ENCODE measurements around the gene TEKT3.

Gene TEKT3

DNA sequence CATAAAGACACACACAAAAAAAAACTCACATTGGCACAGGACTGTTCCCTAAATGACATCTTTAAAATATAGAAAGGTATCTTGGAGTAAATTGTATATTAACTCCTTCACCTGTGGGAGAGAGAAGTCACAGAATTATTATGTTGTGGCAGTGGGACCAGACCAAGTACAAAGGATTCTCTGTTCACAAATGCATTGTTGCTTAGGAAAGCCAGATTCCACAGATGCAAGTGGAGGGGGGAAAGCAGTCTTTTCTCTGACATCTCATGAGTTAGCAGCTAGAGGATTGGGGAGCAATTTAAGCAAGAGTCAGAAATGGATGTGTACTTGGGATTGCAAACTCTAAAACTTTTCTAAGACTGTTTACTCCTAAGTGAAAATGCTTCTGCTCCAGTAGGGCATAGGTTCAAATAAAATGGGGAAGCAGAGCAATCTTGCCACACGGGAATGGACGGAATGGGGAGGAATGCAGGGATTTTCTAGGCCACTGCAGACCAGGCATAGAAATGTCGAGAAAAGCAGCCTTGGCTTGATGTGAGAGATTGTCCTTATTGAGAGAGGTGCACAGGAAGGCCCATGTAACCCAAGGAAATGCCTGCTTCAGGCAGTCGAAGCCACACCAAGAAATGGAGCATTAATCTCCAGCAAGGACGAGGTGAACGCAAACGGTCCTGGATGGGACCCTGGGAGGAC lies 72.2 kb downstream of the TEKT3 start:
- no peak overlapping the region for H3K9ac ChIP-seq (ENCODE audit: low read length)
- no peaks in the 10 kb centered on the region for H3K27me3 ChIP-seq (ENCODE audit: control insufficient read depth, insufficient read depth, low read length)
- H3K4me1 ChIP-seq (ENCODE audit: control insufficient read depth, insufficient read depth, low read length), result no peaks in the 10 kb centered on the region
- H3K36me3 ChIP-seq (ENCODE audit: control insufficient read depth, insufficient read depth, low read length), result no peaks in the 10 kb centered on the region
- H3K27ac ChIP-seq (ENCODE audit: low read depth, low read length), result no peak overlapping the region
- no peak overlapping the region for H3K4me3 ChIP-seq (ENCODE audit: low read length)

DNA sequence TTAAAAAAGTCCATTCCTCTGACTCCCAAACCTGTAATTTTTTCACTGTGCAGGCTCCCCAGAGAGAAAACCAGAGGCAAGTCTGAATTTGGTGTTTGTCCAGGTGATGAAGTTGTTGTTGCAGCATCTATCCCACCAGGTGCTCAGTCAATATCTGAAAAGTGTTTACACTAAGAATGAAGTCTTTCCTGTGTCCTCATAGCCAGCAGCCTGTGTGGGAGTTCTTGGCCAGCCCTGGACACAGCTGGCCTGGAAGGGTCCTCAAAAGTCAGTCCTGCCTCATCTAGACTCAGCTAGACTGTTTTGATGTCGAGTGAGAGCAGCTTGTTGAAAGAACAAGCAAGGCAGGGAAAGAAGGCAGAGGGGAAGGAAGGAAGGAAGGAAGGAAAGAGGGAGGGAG lies 72.9 kb downstream of the TEKT3 start:
- no peaks in the 10 kb centered on the region for H3K27me3 ChIP-seq (ENCODE audit: control insufficient read depth, insufficient read depth, low read length)
- no peaks in the 10 kb centered on the region for H3K36me3 ChIP-seq (ENCODE audit: control insufficient read depth, insufficient read depth, low read length)
- H3K27ac ChIP-seq (ENCODE audit: low read depth, low read length), result no peak overlapping the region
- no peak overlapping the region for H3K9ac ChIP-seq (ENCODE audit: low read length)
- no peak overlapping the region for H3K4me3 ChIP-seq (ENCODE audit: low read length)
- H3K4me1 ChIP-seq (ENCODE audit: control insufficient read depth, insufficient read depth, low read length), result peaks cover 3% of the 10 kb centered on the region

DNA sequence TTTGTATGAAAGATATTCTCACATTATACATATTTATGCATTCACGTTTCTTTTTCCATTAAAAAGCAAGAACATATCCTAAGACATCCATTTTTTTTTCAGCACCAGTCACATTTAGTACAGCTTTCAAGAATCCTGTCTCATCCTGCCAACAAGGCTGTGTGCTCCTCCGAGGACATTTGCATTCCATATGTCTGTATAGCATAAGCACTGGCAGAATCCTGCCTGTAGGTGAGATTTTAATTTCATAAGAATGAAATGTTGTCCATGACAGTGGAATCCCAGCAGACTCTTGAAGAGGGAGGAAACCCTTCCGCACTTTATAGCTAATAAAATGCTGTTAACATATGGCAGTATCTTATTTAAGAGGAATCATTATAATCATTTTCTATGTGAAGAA lies 73.4 kb downstream of the TEKT3 start:
- H3K4me3 ChIP-seq (ENCODE audit: low read length), result no peak overlapping the region
- H3K27me3 ChIP-seq (ENCODE audit: control insufficient read depth, insufficient read depth, low read length), result no peaks in the 10 kb centered on the region
- H3K4me1 ChIP-seq (ENCODE audit: control insufficient read depth, insufficient read depth, low read length), result peaks cover 3% of the 10 kb centered on the region
- H3K36me3 ChIP-seq (ENCODE audit: control insufficient read depth, insufficient read depth, low read length), result no peaks in the 10 kb centered on the region
- no peak overlapping the region for H3K9ac ChIP-seq (ENCODE audit: low read length)
- H3K27ac ChIP-seq (ENCODE audit: low read depth, low read length), result no peak overlapping the region

DNA sequence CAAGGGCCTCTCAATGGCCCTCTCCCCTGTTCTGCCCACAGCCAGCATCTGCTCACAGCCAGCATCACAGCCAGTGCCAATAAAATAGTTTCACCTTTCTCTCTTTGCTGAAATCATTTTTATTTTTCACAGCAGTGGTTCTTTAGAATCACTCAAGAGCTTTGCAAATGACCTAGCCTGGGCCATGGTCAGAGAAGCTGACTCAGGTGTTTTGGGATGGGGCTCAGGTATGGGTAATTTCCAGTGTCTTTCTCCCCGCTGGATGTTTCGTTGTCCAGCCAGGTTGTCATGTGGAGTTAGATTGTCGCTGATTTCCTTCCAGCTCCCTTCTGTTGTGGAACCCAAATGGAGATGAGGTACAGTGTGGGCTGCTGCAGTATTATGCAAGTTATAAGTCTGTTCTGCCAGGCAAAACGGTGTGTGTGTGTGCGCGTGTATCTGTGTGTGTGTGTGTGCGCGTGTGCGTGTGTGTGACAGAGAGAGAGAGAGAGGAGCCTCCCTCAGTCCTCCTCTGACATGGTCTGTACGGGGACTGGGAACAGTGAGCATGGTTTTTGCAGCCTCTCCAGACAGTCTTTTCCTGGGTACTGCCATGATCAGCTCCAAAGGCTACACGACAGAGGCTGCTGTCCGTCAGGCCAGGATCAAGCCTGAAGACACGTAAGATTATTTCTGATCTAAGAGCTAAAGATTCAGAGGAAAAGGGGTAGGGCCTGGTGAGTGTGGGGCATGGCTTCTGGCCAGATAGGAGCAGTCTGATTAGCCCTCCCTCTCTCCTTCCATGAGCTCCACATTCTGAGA lies 74.9 kb downstream of the TEKT3 start:
- Histone ChIP-seq H3K36me3 (ENCODE audit: control insufficient read depth, insufficient read depth, low read length) (no peaks in the 10 kb centered on the region), H3K9ac (ENCODE audit: low read length) (no peak overlapping the region), H3K4me3 (ENCODE audit: low read length) (no peak overlapping the region), H3K4me1 (ENCODE audit: control insufficient read depth, insufficient read depth, low read length) (peaks cover 3% of the 10 kb centered on the region), H3K27me3 (ENCODE audit: control insufficient read depth, insufficient read depth, low read length) (no peaks in the 10 kb centered on the region), H3K27ac (ENCODE audit: low read depth, low read length) (no peak overlapping the region)

DNA sequence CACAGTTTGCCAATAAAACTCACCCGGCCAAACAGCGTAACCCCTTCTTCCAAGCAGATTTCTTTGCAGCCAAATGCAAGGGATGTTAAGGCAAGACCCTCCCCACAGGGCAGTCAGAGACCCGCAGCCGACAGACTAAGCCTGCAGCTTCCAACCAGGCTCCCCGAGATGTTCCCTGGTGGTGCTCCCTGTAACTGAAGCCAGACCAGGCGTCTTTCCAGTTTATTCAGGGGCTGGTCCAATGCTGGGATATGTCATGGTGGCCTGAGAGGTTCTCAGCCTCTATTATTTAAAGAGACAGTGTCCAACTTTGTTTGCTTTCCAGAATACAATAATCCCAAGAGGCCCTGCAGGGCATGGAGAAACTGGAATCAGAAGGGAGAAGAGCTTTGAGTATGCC lies 76.3 kb downstream of the TEKT3 start, which contains the start of gene PMP22:
Gene PMP22, minus strand, starts transcription at position 196 of the 400 bp plus-strand sequence. CDS start 4,599 bp downstream, outside the sequence.
- H3K4me1 ChIP-seq (ENCODE audit: control insufficient read depth, insufficient read depth, low read length), result peaks cover 3% of the 10 kb centered on the region
- H3K4me3 ChIP-seq (ENCODE audit: low read length), result peak within 1 kb of the TSS; percentile 91
- no peaks in the 10 kb centered on the region for H3K36me3 ChIP-seq (ENCODE audit: control insufficient read depth, insufficient read depth, low read length)
- H3K9ac ChIP-seq (ENCODE audit: low read length), result no peak within 1 kb of the TSS
- no peaks in the 10 kb centered on the region for H3K27me3 ChIP-seq (ENCODE audit: control insufficient read depth, insufficient read depth, low read length)
- peak within 1 kb of the TSS; percentile 94 for H3K27ac ChIP-seq (ENCODE audit: low read depth, low read length)

DNA sequence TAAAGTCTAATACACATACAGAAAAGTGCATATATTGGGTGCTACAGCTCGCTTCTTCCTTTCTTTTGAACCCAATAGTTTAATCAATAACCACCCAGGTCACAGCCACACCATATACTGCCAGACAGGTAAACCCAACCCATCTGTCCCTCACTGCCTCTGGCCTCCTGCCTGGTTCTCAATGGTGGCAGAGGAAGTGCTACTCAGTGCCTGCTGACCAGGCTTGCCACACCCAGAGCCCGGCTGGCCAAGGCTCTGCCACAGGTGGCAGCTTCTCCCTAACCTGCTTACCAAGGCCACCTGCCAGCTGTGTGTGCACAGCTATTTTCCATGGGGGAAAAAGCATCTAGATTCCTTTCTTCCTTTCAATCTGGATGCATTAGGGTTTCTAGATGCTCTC lies 76.9 kb downstream of the TEKT3 start:
- H3K4me3 ChIP-seq (ENCODE audit: low read length), result peak overlapping the region; percentile 91
- H3K36me3 ChIP-seq (ENCODE audit: control insufficient read depth, insufficient read depth, low read length), result no peaks in the 10 kb centered on the region
- H3K27ac ChIP-seq (ENCODE audit: low read depth, low read length), result peak overlapping the region; percentile 94
- H3K4me1 ChIP-seq (ENCODE audit: control insufficient read depth, insufficient read depth, low read length), result peaks cover 3% of the 10 kb centered on the region
- H3K27me3 ChIP-seq (ENCODE audit: control insufficient read depth, insufficient read depth, low read length), result no peaks in the 10 kb centered on the region
- H3K9ac ChIP-seq (ENCODE audit: low read length), result no peak overlapping the region

DNA sequence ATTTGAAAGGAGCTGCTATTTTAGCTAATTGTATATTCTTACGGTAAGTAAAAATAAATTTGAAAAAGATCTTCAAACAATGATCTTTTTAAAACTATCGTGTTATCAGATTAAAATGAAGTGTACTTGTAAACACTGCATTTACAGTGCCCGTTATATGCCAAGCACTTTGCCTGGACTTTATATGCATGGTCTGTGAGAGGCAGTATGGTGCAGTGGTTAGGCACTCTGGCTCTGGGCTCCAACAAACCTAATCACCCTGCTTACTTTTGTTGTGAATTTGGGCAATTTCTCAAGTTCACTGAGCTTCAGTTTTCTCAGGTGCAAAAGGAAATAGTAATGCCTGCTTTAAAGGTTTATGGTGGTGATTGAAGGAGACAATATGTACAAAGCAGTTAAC lies 77.7 kb downstream of the TEKT3 start:
- Histone ChIP-seq H3K27me3 (ENCODE audit: control insufficient read depth, insufficient read depth, low read length) (no peaks in the 10 kb centered on the region), H3K36me3 (ENCODE audit: control insufficient read depth, insufficient read depth, low read length) (peaks cover 7% of the 10 kb centered on the region), H3K9ac (ENCODE audit: low read length) (no peak overlapping the region), H3K4me1 (ENCODE audit: control insufficient read depth, insufficient read depth, low read length) (peaks cover 11% of the 10 kb centered on the region), H3K4me3 (ENCODE audit: low read length) (peak overlapping the region; percentile 91), H3K27ac (ENCODE audit: low read depth, low read length) (peak overlapping the region; percentile 94)

DNA sequence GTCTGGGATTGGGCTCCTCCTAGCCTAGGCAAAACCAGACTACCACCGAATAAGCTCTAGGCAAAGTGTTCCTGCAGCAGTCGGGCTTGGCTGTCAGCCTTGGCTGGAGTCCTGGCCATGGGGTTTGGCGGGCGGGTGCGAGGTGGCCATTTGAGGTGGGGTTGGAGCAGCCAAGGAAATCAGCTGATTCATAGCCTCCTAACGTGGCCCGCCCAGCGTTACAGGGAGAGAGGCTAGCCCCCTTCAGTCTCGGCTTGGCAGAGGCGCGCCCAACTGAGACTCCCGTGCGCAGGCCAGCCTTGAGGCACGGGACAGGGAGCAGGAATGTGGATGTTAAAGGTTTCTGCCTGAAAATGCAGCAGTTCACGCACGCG lies 78.2 kb downstream of the TEKT3 start:
- Histone ChIP-seq H3K4me3 (ENCODE audit: low read length) (peak overlapping the region; percentile 91), H3K9ac (ENCODE audit: low read length) (peak overlapping the region; percentile 60), H3K27ac (ENCODE audit: low read depth, low read length) (peak overlapping the region; percentile 94), H3K4me1 (ENCODE audit: control insufficient read depth, insufficient read depth, low read length) (peaks cover 15% of the 10 kb centered on the region), H3K27me3 (ENCODE audit: control insufficient read depth, insufficient read depth, low read length) (no peaks in the 10 kb centered on the region), H3K36me3 (ENCODE audit: control insufficient read depth, insufficient read depth, low read length) (peaks cover 12% of the 10 kb centered on the region)

DNA sequence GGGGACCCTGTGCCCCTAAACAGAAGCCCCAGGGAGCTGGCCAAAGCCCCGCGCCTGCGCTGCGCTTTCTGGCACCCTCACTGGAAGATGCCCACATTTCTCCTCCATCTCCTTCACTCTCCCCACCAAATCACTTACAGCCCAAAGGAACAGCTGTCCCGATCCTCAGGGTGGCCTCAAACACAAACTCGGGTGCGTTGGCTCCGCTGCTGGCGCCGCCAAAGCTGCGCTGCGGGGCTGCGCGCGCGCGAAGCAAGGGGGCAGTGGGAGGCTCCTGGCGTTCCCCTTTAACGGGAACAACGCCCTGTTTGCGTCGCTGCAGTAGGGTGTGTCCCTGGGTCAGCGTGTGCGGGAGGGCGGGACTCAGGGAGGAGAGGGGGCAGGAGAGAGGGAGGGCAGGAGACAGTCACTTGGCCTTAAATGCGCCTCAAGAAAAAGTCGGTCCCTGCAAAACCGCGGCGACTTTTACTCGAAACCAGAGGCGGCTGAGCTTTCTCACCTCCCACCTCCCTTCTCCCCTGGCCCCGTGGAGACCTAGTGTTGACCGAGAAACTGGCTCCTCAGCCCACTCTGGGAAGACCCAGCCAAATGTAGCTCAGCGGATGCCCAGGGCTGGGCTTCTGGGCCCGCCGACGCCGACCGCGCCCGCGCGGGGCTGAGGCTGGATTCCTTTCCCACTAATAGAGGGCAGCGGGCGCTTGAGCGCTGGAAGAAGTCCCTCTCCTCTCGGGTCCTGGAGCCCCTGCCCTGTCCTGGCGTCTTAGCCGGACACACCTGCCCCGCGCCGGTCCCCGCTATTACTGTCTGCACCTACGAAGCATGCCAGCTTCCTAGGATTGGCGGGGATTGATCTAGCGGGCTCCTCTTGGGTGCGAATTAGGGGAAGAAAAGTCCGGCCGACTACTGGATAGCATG lies 78.8 kb downstream of the TEKT3 start:
- H3K4me3 ChIP-seq (ENCODE audit: low read length), result peak overlapping the region; percentile 91
- H3K27me3 ChIP-seq (ENCODE audit: control insufficient read depth, insufficient read depth, low read length), result no peaks in the 10 kb centered on the region
- peak overlapping the region; percentile 94 for H3K27ac ChIP-seq (ENCODE audit: low read depth, low read length)
- peak overlapping the region; percentile 89 for H3K9ac ChIP-seq (ENCODE audit: low read length)
- peaks cover 17% of the 10 kb centered on the region for H3K36me3 ChIP-seq (ENCODE audit: control insufficient read depth, insufficient read depth, low read length)
- peaks cover 22% of the 10 kb centered on the region for H3K4me1 ChIP-seq (ENCODE audit: control insufficient read depth, insufficient read depth, low read length)

DNA sequence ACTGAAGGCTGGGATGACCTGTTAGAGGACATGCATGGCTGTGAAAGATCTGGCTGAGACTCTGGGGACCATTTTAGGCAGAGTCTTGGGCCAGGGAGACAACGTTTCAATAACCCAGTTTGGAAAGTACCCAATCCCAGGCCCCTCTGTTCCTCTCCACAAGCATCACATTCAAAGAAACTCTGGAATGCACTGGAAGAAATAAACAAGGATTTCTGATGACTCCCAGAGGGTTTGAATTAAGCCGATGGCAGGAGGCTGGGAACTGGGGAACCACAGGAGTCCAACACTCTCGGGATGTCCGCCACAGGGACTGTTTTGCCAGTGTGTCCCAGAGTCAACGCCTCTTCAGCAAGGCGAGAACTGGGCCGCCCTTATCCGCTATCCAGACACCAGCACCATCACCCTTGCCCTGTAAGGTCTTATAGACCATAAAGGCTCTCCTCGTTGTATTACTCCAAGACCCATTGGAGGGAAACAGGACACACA lies 79.6 kb downstream of the TEKT3 start:
- H3K4me1 ChIP-seq (ENCODE audit: control insufficient read depth, insufficient read depth, low read length), result peaks cover 28% of the 10 kb centered on the region
- peak overlapping the region; percentile 89 for H3K9ac ChIP-seq (ENCODE audit: low read length)
- peak overlapping the region; percentile 94 for H3K27ac ChIP-seq (ENCODE audit: low read depth, low read length)
- peaks cover 17% of the 10 kb centered on the region for H3K36me3 ChIP-seq (ENCODE audit: control insufficient read depth, insufficient read depth, low read length)
- peak overlapping the region; percentile 91 for H3K4me3 ChIP-seq (ENCODE audit: low read length)
- no peaks in the 10 kb centered on the region for H3K27me3 ChIP-seq (ENCODE audit: control insufficient read depth, insufficient read depth, low read length)

DNA sequence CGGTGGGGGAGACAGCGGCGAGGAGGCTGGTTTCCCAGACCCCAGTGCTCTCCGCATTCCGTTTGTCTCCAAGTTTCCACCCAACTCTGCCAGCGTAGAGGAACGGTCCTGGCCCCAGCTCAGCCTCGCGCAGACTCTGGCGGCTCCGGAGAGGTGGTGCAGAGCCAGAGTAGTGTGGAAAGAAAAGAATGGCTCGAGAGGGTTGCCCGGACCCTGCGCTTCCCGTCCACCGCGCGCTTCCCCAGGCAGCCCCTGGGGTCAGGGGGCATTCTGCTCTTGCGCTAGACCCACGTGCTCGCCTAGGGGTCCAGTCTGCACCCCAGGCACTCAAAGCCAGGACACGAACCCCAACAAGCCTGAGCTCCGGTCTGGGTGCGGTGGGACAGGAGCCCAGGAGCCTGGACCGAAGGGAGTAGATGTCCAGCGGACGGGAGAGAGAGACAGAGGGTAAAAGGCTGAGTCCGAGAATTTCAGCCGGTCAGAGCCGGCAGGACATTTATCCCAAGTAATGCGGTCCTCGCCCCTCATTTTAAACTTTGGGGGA lies 80.1 kb downstream of the TEKT3 start:
- H3K4me3 ChIP-seq (ENCODE audit: low read length), result peak overlapping the region; percentile 91
- H3K27ac ChIP-seq (ENCODE audit: low read depth, low read length), result peak overlapping the region; percentile 94
- no peaks in the 10 kb centered on the region for H3K27me3 ChIP-seq (ENCODE audit: control insufficient read depth, insufficient read depth, low read length)
- H3K4me1 ChIP-seq (ENCODE audit: control insufficient read depth, insufficient read depth, low read length), result peaks cover 29% of the 10 kb centered on the region
- peaks cover 17% of the 10 kb centered on the region for H3K36me3 ChIP-seq (ENCODE audit: control insufficient read depth, insufficient read depth, low read length)
- peak overlapping the region; percentile 89 for H3K9ac ChIP-seq (ENCODE audit: low read length)

All from rectal smooth muscle tissue (tissue), 1 donor.